PC-9 (cell line): Measurements from ENCODE around the gene NR6A1. TPM values are rescaled to one million over a fixed set of nuclear protein-coding genes. Genes with fewer than 3 reads are reported as not detected.

Experiments used
- BruUV-seq: library from RNA; stranded (reverse); fragments of 400-500 nt; replicated peaks from 2 replicates; lab custom pipeline; 2021; lab: Mats Ljungman, UMichigan
- CTCF ChIA-PET: fragments of 300-600 bp; sonication (Branson Sonifier 250); formaldehyde crosslinking; loops from one replicate; lab custom pipeline; 2022; ENCODE audit warnings: antibody characterized with exemption; lab: Charles Lee
- POLR2A ChIA-PET: fragments of 300-600 bp; sonication (Branson Sonifier 250); formaldehyde crosslinking; loops from one replicate; lab custom pipeline; 2022; ENCODE audit warnings: antibody characterized with exemption; ENCODE audit not compliant: unreplicated experiment; lab: Charles Lee
- DNase-seq, 2 experiments: peaks; one replicate each; pipeline versions ENCODE4 v3.0.0 to v3.0.0-alpha.2; 2015 to 2022; ENCODE audit warnings: mixed read lengths in 1 of 2
- H2AFZ ChIP-seq: fragments of 200-600 bp; sonication (generic); 2 replicates; pipeline ENCODE4 v1.8.1; 2017; ENCODE audit warnings: antibody characterized with exemption
- H3F3A ChIP-seq: fragments of 200-600 bp; sonication (generic); 2 replicates; pipeline ENCODE4 v1.8.1; 2017; ENCODE audit warnings: antibody characterized with exemption, mild to moderate bottlenecking, low read depth; ENCODE audit not compliant: insufficient read depth
- H3K27ac ChIP-seq: fragments of 200-600 bp; sonication (generic); 2 replicates; pipeline ENCODE4 v1.6.1; 2016; ENCODE audit warnings: mixed run types
- H3K27me3 ChIP-seq: fragments of 200-600 bp; sonication (generic); 2 replicates; pipeline ENCODE4 v1.6.1; 2016; ENCODE audit warnings: low read depth, mixed run types; ENCODE audit not compliant: insufficient read depth
- H3K36me3 ChIP-seq: fragments of 200-600 bp; sonication (generic); 2 replicates; pipeline ENCODE4 v1.6.1; 2016; ENCODE audit warnings: low read depth, mixed run types
- H3K4me1 ChIP-seq: fragments of 200-600 bp; sonication (generic); replicated peaks from 2 replicates; pipeline ENCODE4 v1.6.1; 2016; ENCODE audit warnings: mixed run types; ENCODE audit not compliant: insufficient read depth
- H3K4me2 ChIP-seq: fragments of 200-600 bp; sonication (generic); 2 replicates; pipeline ENCODE4 v1.6.1; 2017; ENCODE audit warnings: mixed run types
- H3K4me3 ChIP-seq: fragments of 200-600 bp; sonication (generic); 2 replicates; pipeline ENCODE4 v1.6.1; 2016; ENCODE audit warnings: mixed run types
- H3K79me2 ChIP-seq: fragments of 200-600 bp; sonication (generic); 2 replicates; pipeline ENCODE4 v1.6.1; 2017; ENCODE audit warnings: low read depth, mixed run types
- H3K9me2 ChIP-seq: fragments of 200-600 bp; sonication (generic); 2 replicates; pipeline ENCODE4 v1.8.1; 2017; ENCODE audit warnings: mild to moderate bottlenecking; ENCODE audit not compliant: insufficient read depth
- H3K9me3 ChIP-seq: fragments of 200-600 bp; sonication (generic); 2 replicates; pipeline ENCODE4 v1.8.1; 2016; ENCODE audit warnings: low read depth; ENCODE audit not compliant: insufficient read depth
- H4K20me1 ChIP-seq: fragments of 200-600 bp; sonication (generic); 2 replicates; pipeline ENCODE4 v1.8.1; 2017; ENCODE audit not compliant: insufficient read depth
- EZH2 ChIP-seq: fragments of 200-600 bp; sonication (generic); IDR thresholded peaks from 2 replicates; pipeline ENCODE4 v1.8.0; 2017; ENCODE audit warnings: antibody characterized with exemption, low read depth
- intact Hi-C: fragments of 100-400 bp; cut with micrococcal nuclease; formaldehyde crosslinking; loops from one replicate; pipeline ENCODE4 v1.10.0; 2022; ENCODE audit not compliant: unreplicated experiment
- total RNA-seq: library from RNA; stranded (reverse); gene quantifications from 2 replicates; pipeline ENCODE4 v1.2.3, GENCODE V29; 2021
- TF ChIP-seq, protein P1 (sequence below): fragments of 200-600 bp; sonication (generic); conservative IDR thresholded peaks from 2 replicates; pipeline ENCODE4 v1.6.1; 2017; ENCODE audit warnings: mixed run types, antibody characterized with exemption, mild to moderate bottlenecking, moderate library complexity

NR6A1 gene
- total RNA-seq, 1 experiment from 2014 or later: 13.0 TPM

DNA sequence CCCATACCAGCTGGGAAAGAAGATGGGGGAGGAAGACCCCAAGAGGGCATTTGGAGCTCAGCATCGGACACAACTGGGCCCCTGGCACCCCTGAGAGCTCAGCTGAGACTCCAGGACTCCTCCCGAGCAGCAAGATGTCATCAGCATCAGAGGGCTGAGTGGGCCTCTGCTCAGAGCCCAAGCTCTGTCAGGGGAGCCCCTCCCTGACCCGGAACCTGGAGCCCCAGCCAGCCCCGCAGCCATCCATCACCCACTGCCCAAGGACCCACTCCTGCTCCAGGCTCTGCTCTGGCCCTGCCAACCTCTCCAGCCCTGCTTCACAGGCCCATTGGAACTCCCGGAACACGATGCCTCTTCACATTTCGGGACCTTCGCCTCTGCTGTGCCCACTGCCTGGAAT lies 273.7 kb downstream of the NR6A1 start:
- BruUV-seq: no TSS peak
- H3K9me2 ChIP-seq: no peaks in the 10 kb centered on the region
- H3K79me2 ChIP-seq: no peaks in the 10 kb centered on the region
- no peaks in the 10 kb centered on the region for H4K20me1 ChIP-seq
- ChIA-PET POLR2A (no interaction called here), CTCF (no interaction called here)
- intact Hi-C loops: no loop called here
- no peak overlapping the region for H3K27ac ChIP-seq
- peaks cover 34% of the 10 kb centered on the region for H3K27me3 ChIP-seq
- TF ChIP-seq EZH2: no peak
- TF ChIP-seq, protein P1, sequence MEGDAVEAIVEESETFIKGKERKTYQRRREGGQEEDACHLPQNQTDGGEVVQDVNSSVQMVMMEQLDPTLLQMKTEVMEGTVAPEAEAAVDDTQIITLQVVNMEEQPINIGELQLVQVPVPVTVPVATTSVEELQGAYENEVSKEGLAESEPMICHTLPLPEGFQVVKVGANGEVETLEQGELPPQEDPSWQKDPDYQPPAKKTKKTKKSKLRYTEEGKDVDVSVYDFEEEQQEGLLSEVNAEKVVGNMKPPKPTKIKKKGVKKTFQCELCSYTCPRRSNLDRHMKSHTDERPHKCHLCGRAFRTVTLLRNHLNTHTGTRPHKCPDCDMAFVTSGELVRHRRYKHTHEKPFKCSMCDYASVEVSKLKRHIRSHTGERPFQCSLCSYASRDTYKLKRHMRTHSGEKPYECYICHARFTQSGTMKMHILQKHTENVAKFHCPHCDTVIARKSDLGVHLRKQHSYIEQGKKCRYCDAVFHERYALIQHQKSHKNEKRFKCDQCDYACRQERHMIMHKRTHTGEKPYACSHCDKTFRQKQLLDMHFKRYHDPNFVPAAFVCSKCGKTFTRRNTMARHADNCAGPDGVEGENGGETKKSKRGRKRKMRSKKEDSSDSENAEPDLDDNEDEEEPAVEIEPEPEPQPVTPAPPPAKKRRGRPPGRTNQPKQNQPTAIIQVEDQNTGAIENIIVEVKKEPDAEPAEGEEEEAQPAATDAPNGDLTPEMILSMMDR: no peak
- H3K9me3 ChIP-seq: no peaks in the 10 kb centered on the region
- no peaks in the 10 kb centered on the region for H3K36me3 ChIP-seq
- H2AFZ ChIP-seq: no peak overlapping the region
- no peak overlapping the region for H3K4me2 ChIP-seq
- H3F3A ChIP-seq: no peaks in the 10 kb centered on the region
- no peak for DNase-seq
- no peaks in the 10 kb centered on the region for H3K4me1 ChIP-seq
- H3K4me3 ChIP-seq: no peak overlapping the region

DNA sequence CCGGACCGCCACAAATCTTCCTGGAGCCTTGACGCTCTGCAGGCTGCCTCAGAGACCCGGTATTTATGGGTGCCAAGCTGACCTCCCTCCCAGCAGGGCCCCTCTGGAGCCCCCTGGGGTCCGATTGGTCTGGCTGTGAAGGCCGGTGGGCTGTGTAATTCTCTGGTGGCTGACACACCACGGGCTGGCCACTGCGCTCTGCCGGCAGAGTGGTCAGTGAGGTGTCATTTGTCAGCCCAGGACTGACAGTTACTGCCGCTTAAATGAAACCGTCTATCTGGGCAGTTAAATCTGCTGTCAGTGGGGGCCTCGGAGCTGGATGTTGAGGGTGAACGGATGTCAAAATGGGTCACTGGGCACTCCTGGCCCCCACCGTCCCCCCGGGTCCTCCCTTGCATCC lies 274.6 kb downstream of the NR6A1 start:
- Histone ChIP-seq H3K9me2 (no peaks in the 10 kb centered on the region), H3K27me3 (peaks cover 34% of the 10 kb centered on the region), H3K4me2 (no peak overlapping the region), H3K27ac (no peak overlapping the region), H3F3A (no peaks in the 10 kb centered on the region), H3K4me3 (no peak overlapping the region), H3K9me3 (no peaks in the 10 kb centered on the region), H3K36me3 (no peaks in the 10 kb centered on the region), H3K4me1 (no peaks in the 10 kb centered on the region), H4K20me1 (no peaks in the 10 kb centered on the region), H2AFZ (no peak overlapping the region), H3K79me2 (no peaks in the 10 kb centered on the region)
- CTCF ChIA-PET: no interaction called here
- no peak for TF ChIP-seq EZH2
- TF ChIP-seq, protein P1: no peak
- intact Hi-C loops: no loop called here
- POLR2A ChIA-PET: no interaction called here
- no TSS peak for BruUV-seq
- no peak for DNase-seq

DNA sequence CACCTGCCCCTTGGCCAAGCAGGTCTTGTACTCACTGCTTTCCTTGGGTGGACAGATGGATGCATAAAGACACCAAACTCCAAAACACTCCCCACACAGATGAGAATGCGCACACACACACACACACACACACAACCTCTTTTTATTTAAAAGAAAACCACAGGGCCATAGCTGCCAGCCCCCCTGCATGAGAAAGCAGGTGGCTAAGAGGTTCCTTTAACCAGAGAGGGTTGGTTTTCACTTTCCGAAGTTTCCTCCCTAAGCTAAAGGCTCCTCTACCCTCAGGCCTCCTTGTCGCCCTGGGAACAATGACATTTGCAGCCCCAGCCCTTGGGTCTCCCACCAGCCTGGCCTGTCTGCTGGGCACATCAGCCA lies 275.0 kb downstream of the NR6A1 start:
- Histone ChIP-seq H2AFZ (no peak overlapping the region), H3K4me3 (no peak overlapping the region), H3K36me3 (no peaks in the 10 kb centered on the region), H3K27me3 (peaks cover 31% of the 10 kb centered on the region), H3K9me3 (no peaks in the 10 kb centered on the region), H3F3A (no peaks in the 10 kb centered on the region), H3K79me2 (no peaks in the 10 kb centered on the region), H3K27ac (no peak overlapping the region), H3K9me2 (no peaks in the 10 kb centered on the region), H3K4me2 (no peak overlapping the region), H4K20me1 (no peaks in the 10 kb centered on the region), H3K4me1 (no peaks in the 10 kb centered on the region)
- TF ChIP-seq, protein P1: no peak
- TF ChIP-seq EZH2: no peak
- no peak for DNase-seq
- ChIA-PET CTCF (no interaction called here), POLR2A (no interaction called here)
- intact Hi-C loops: no loop called here
- no TSS peak for BruUV-seq
